Activated CD4-positive, CD25-positive, alpha-beta regulatory T cell treated with anti-CD3 and anti-CD28 coated beads, Interleukin-2, amount 50 U/mL, for 24 hours (primary cell): ENCODE measurements around the gene RUNDC3A.
"Not testable (repeated sequence)": the region's sequence is repeated elsewhere in the genome, so short reads cannot be mapped to it uniquely, and the experiment has no call there.

ENCODE experiments used
- ATAC-seq, 2 donors: fragments of 150-1000 bp; cut with Tn5 transposase; one replicate each; pipeline ENCODE4 v1.10.0; 2021; ENCODE audit warnings: mild to moderate bottlenecking in 1 of 2, moderate library complexity in 1 of 2

Gene RUNDC3A

DNA sequence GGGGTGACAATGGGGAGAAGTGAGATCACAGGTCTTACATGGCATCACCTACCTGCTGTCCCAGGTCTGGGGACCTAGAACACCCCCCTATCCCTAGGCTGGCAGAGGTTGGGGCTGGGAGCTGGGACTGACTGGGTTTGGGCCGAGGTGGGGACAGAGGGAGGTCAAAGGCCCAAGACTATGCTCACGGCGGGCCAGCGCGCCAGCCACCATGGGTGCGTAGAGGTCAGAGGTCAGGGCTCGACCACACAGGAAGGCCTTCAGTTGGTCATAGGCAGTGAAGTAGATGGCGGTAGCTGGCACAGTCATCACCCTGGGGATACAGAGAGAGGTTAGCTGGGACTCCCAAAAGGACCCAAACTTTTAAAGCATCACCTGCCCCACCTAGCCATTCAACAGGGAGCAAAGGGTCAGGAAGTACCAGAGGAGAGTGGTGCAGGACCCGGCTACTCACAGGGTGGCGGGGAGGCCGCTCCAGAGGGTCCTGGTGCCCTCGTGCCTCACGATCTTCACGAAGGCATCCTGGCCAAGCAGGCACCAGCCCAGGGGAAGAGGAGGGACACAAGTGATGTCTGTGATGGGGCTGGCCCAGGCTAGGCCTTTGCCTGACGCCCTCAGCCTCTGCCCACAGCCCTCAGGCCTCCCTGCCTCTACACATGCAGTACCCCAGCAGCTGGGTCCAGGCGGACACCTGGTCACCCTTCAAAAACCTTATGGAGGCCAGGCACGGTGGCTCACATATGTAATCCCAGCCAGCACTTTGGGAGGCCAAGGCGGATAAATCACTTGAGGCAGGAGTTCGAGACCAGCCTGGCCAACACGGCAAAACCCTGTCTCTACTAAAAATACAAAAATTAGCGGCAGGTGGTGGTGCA lies 13.1 kb downstream of the RUNDC3A start:
- ATAC-seq: no peak

DNA sequence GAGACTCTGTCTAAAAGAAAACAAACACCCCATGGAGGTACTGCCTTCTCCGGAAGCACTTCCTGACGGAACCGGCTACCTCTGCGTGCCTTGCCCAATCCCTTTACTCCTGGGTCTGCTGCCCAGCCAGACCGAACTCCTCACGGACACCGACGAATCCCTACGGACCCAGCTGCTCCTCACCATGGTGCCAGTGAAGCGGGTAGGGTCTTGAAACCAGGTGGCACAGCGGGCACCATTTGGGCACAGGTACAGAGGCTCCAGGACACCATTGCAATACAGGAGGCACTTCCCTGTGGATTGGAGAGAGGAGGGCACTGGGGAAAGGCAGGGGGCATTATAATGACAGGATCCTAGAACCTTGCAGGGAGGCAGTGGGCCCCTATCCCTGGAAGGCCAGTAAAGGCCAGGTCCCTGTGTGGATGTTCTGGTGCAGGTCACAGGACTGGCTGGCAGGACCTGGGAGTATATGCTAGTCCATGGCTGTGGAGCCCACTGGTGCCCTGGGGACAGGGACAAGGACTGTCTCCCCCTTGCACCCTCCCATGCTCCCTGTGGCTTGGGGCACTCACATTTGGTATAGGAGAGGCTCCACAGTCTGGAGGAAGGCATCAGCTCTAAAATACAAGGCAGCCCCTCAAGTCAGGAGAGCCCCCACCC lies 14.0 kb downstream of the RUNDC3A start:
- ATAC-seq: no peak

DNA sequence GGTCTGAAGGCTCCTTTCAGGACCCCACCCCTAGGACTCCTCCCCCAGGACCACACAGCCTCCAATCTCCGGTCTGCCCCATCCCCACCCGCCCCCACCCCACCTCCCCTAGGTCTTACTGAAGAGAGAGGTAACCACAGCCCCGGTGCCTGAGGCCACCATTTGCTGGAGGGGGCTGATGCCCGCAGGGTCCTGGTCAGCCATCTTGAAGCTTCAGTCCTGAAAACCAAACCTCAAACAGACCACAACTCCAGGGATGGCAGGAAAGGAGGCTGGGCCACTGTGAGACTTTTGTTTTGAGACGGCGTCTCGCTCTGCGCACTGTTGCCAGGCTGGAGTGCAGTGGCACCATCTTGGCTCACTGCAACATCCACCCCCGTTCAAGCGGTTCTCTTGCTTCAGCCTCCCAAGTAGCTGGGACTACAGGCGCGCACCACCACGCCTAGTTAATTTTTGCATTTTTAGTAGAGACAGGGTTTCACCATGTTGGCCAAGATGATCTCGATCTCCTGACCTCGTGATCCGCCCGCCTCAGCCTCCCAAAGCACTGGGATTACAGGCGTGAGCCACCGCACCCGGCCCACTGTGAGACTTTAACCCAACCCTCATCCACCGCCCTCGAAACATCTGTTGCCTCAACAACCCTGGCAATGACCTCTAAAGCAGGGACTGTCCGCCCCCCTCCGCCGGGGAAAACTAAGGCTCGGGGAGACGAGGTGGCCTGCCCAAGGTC lies 15.1 kb downstream of the RUNDC3A start:
- no peak for ATAC-seq

DNA sequence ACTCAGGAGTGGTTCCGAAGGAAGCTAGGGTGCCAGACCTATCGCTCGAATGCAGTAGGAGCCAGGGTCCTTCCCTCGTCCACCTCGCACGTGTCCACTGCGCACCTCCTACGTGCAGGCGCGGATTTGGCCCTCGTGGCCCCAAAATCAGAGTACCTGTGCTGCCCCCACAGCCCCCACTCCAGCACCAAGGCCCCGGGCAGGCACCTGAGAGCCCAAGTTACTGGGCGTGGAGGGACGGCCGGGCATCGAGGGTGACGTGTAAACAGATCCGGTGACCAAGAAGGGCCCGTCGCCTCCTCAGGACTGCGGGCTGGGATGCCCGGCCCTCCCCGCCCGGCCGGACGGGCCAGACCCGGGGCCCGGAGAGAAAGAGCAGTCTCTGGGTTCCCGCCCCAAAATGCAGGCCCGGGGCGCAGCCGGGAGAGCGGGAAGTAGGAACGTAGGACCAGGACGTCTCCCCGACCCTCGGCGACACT lies 15.7 kb downstream of the RUNDC3A start:
- no peak for ATAC-seq

DNA sequence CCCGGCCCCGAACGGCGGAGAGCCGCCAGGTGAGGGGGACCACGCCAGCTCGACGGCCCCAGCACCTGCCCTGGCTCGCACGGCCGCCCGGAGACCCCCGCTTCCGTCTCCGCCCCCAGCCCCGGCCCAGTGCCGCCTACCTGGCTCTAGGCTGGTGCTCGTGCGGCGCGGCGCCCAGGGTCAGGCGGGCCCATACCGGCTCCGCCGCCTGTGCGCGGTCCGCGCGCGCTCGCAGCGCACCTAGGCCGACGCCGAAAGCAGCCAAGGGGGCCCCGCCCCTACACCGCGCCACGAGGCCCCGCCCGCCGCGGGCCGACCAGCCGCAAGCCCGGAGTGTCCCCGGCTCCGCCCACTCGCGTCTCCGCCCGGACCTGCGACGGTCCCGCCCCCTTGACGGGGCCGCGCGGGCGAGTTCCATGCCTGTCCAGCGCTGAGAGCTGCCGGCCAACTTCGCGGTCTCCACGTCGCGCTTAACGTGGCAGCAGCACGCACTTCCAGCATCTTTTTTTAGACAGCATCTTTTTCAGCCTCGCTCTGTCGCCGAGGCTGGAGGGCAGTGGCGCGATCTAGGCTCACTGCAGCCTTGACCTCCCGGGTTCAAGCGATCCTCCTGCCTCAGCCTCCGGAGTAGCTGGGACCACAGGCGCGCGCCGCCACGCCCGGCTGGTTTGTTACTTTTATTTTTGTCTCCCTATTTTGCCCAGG lies 16.3 kb downstream of the RUNDC3A start, which contains the start of gene SLC25A39:
SLC25A39 (minus strand) TSS at position 253 of the 705 bp plus-strand sequence. CDS start 1,261 bp downstream, outside the sequence.
- ATAC-seq: peak; percentile 71 to 78

DNA sequence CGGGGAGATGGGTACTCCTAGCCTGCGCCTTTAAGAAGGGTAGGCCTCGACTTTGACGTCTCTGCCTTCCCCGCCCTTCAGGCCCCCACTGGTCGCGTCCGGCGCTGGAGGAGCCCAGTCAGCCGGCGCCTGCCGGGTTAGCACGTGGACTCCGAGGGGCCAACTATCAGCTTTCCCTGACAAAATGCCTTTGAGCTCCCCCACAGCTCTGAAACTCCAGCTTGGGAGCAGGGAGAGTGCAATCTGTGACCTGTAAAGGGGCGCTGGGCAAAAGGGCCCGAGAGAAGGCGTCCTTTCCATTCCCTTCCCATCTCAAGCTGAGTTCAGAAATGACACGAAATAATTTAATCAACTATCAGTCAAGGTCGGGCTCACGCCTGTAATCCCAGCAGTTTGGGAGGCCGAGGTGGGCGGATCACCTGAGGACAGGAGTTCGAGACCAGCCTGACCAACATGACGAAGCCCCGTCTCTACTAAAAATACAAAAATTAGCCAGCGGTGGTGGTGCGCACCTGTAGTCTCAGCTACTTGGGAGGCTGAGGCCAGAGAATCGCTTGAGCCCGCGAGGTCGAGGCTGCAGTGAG lies 18.6 kb downstream of the RUNDC3A start:
- peak; percentile 82 to 83 for ATAC-seq

DNA sequence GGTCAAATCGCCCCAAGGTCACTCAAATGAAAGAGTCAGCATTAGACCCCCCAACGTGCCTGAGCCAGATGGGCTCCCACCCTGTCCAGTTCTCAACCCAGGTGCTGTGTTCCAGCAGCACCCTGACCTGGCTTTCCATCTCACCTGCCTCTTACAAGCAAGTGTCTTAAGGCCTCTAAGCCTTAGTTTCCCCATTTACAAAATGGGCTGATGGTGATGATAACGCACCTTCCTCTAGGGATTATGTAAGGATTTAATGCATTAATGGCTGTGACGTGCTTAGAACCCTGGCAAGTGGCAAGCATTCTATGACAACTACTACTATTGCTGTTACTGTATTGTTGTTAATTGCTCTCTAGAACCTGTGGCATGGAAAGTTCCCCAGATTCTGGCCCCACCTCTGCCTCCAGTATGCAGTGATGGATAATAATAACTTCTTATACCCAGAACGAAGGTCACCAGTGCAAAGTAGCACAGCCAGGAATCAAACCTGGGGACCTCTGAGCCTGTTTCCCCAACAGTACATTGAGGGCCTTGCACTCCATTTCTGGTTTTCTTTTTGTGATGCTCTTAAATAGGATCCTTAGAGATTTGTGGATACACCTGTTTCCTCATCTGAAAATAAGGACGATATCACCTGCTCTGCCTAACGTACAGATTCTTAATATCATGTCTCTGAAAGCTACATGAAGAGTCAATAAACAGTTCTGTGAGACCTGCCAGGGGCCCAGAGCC lies 19.5 kb downstream of the RUNDC3A start:
- no peak for ATAC-seq

DNA sequence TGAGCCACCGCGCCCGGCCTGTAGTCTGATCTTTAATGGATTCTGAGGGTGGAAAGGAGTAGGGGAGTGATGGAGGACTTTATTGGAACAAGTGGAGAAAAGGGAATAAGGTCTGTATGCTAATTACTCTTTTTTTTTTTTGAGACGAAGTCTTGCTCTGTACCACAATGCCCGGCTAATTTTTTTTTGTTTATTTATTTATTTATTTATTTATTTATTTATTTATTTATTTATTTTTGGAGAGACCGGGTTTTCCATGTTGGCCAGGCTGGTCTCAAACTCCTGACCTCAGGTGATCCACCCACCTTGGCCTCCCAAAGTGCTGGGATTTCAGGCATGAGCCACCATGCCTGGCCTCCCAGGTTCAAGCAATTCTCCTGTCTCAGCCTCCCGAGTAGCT lies 21.1 kb downstream of the RUNDC3A start:
- ATAC-seq: not testable (repeated sequence)

DNA sequence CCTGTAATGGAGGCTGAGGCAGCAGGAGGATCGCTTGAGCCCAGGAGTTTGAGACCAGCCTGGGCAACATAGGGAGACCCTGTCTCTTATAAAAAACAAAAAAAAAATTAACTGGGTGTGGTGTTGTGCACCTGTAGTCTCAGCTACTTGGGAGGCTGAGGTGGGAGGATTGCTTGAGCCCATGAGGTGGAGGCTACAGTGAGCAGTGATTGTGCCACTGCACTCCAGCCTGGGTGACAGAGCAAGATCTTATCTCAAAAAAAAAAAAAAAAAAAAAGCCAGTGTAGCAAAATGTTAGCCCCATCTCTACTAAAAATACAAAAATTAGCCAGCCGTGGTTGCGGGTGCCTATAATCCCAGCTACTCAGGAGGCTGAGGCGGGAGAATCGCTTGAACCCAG lies 21.9 kb downstream of the RUNDC3A start:
- not testable (repeated sequence) for ATAC-seq

DNA sequence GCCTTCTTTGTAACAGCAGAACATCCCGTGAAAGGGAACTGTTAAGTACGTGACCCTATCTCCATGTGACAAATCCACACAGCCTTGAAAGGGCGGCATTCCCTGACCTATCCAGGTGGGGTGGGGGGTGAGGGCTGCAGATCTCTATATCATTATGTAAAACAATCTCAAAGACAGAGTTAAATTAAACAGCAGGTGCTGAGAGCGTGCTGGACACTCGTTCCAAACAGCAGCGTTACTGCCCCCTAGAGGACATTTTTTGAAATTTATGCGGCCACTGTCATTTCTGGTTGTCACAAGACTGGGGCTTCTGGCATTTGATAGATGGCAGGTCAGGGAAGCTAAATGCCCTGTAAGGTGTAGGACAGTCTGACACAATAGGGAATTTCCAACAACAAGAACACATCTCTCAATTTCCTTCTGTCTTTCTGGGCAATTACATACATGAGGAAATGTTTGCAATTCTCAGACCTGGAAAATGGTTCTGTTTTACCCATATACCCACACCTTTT lies 22.9 kb downstream of the RUNDC3A start:
- peak; percentile 19 to 37 for ATAC-seq

DNA sequence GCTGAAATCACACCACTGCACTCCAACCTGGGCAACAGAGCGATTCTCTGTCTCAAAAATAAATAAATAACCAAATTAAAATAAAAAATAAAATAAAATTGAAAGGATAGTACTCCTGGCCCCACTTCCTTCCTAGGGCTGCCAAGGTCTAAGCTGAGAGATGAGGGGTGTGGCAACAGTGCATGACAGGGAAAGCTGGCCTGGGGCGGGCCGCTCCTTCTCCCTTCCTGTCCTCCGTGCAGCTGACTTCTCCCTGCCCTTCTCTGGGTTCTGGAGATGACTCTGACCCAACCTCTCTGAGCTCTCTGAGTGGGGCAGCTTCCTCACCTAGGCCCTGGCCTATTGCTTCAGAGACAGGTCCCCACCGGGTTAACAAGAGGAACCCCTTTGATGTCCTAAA lies 25.0 kb downstream of the RUNDC3A start:
- ATAC-seq: no peak

DNA sequence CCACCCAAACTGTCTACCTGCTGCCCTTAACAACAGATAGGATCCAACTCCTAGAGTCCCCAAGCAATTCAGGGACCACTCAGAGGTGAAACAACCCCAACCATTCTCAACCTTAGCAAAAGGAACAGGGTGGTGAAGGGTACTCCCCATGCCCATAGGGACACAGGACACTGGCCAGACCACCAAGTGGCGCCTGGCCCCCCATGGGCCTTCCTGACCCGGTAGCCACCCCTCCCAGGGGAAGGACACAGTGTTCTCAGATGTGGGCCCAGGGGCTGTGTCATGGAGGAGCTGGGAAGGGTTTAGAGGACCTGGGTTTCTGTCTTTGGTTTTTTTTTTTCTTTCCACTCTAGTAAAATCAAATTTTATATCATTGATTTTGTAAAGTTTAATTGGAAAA lies 25.9 kb downstream of the RUNDC3A start:
- no peak for ATAC-seq

DNA sequence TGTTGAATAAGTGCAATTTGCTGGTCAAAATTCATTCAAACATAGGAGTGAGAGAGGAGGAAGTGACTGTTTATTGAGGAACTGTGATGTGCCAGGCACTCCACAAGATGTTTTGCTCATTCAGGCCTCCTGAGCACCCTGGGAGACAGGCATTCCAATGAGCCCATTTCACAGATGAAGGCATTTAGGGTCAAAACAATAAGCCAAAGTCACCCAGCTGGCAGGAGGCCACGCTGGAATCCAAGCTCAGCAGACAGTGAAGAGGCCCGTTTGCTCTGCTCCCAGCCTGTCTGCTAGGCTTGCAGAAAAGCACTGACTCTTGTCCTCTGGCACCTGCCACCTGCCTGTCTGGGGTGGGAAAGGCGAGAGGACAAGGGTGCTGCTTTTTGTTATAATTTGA lies 26.3 kb downstream of the RUNDC3A start:
- ATAC-seq: no peak

DNA sequence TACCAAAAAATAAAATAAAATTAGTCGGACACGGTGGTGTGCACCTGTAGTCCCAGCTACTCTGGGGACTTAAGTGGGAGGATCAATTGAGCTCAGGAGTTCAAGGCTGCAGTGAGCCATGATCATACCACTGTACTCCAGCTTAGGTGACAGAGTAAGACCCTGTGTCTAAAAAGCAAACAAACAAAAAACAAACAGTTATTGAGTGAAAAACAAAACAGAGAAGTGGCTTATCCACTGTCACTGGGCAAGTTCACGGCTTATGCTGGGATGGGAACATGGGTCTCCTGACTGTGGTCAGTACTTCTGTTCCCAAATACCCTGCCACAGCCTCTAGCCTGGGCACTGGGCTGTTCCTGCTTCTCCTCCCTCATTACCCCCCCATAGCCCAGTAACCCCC lies 27.2 kb downstream of the RUNDC3A start:
- ATAC-seq: no peak

DNA sequence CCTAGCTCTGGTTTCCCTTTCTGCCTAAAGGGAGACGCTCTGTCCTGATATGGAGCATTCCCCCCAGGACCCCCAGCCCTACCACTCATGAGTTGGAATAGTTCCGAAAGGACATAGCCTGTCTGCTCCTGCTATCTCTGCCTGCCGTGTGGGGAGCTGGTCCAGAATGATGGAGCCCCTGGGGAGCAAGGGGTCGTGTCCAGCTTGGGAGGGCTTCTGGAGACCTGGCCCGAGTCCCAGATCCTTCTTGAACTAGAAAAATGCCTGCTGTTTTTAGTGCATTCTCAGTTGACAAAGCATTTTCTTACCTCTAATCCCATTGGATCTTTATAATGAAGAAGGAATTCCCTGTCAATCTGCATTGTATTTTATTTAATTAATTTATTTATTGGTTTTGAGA lies 27.6 kb downstream of the RUNDC3A start:
- no peak for ATAC-seq

DNA sequence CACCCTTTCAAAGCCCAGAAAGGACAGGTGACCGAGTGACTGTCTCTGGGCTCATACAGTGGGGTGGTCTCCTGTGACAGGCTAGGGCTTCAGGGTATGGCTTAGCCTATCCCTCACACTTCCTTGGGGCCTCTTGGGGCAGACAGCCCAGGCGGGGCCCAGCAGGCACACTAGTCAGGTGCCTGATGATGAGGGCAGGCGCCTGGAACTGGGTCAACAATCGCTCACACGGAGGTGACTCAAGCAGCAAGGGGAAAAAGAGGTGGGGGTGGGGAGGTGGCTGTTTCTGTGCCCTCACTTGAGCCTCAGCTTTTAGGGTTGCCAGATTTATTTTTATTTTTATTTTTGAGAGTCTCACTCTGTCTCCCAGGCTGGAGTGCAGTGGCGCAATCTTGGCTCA lies 30.3 kb downstream of the RUNDC3A start:
- ATAC-seq: peak; percentile 60 to 61

DNA sequence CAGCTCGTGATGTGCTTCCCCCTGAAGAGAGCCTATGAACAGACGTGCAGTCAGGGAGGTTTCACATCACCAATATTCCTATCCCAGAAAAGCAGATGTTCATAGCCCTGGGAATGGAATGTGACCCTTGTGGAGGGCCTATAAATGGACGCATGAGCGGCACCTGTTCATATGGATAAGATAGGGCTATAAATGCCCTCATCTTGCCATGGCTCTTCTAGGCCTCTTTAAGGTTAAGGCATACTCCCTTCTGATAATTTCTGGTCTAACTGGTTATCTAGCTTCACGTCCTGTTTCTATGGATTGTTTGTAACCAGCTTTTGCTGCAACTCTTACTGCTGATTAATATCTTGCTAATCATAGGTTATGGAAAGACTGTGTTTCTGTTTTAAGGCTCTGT lies 32.2 kb downstream of the RUNDC3A start:
- not testable (repeated sequence) for ATAC-seq

DNA sequence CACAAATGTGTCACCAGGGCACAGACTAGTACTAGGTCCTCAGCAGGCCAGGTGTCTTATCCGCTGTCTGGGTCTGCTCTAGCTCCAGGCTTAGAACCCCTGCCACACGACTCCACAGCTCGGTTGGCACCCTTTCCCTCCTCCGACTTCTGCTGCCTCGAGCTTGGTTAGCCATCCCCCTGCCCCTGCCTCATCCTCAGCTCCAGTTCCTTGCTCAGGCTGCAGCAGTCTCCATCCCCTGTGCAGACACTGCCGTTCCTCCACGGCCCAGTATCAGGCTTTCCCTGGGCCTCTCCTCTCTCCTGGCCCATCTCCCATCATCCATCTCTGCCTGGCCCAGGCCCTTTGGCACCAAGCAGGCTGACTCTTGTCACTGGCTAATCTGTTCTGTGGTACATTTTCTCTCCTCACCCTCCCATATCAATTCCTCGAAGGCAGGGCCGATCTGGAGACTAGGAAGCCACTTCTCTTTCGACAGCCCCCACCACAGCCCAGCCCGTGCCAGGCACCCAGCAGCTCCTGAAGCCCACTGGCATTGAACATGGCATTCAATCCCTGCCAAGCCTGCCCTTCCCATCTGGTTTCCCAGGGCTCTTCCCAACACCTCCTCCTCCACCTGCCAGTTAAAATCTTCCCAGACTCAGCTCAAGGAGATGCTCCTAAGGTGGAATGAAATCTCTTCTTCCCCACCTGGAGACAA lies 35.3 kb downstream of the RUNDC3A start:
- ATAC-seq: no peak

DNA sequence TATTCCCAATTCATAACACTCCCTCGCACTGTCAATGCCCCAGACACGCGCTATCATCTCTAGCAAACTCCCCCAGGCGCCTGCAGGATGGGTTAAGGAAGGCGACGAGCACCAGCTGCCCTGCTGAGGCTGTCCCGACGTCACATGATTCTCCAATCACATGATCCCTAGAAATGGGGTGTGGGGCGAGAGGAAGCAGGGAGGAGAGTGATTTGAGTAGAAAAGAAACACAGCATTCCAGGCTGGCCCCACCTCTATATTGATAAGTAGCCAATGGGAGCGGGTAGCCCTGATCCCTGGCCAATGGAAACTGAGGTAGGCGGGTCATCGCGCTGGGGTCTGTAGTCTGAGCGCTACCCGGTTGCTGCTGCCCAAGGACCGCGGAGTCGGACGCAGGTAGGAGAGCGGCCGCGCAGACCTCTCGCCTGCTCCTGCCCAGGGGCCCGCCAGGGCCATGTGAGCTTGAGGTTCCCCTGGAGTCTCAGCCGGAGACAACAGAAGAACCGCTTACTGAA lies 36.6 kb downstream of the RUNDC3A start, which contains the start of gene GRN:
GRN (plus strand) TSS at position 364 of the 515 bp plus-strand sequence. CDS start 3,863 bp downstream, outside the sequence.
- ATAC-seq: peak; percentile 97 to 98

DNA sequence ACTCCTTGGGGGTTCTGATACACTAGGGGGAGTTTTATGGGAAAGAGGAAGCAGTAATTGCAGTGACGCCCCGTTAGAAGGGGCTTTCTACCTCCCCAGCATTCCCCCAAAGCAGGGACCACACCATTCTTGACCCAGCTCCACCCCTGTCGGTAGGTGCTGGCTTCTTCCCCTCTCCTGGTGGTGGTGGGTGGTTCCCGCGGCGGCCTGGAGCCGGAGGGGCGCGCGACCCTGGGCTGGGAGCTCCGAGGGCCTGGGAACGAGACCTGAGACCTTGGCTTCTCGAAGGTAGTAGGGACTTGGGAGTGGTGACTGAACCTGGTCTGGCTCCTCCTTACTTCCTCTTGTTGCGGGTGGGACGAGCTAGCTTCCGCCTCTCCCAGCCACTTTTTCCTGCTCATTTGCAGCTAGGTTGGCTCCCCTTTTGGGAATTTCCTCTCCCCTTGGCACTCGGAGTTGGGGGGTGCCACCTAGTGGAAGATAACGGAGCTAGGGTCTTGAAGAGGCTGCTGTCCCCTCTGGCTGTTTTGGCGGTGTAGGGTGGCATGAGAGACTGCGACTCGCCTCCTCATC lies 37.1 kb downstream of the RUNDC3A start:
- ATAC-seq: peak; percentile 3 to 21
